ENCODE measurements around the gene ST6GALNAC4. TPM values are rescaled to one million over a fixed set of nuclear protein-coding genes. Genes with fewer than 3 reads are reported as not detected.
"Not testable (repeated sequence)": the region's sequence is repeated elsewhere in the genome, so short reads cannot be mapped to it uniquely, and the experiment has no call there.

ST6GALNAC4 gene
- polyA plus RNA-seq, 4 donors = 10.4 to 17.2 (median 13.7) TPM

DNA sequence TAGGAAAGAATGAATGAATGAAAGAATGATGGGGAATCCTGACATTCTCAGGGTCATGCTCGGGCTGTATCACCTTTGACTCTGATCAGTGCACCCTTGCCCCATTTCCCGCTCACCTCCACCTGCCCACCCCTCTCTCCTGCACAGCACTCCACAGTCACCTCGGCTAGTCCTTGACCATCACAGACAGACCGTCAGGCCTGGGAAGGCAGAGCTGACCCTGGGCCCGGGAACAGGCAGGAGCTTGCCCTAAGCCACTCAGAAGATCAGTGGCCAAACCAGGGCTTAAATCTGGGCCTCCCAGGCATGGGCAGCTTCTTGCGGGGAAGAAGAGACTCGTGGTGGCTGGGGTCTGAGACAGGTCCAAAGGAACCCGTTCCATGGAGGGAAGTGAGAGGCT is 21.0 kb downstream of the ST6GALNAC4 start:
- DNase-seq (ENCODE audit: low read depth in 4 of 4, low spot score in 2 of 4) = no peak

GRCh38 chr9:127893392-127893791 is 23.4 kb downstream of the ST6GALNAC4 start:
- DNase-seq (ENCODE audit: low read depth in 4 of 4, low spot score in 2 of 4) = no peak

GRCh38 chr9:127892831-127893230 is 24.0 kb downstream of the ST6GALNAC4 start:
- no peak for DNase-seq (ENCODE audit: low read depth in 4 of 4, low spot score in 2 of 4)

GRCh38 chr9:127890053-127890452 is 26.8 kb downstream of the ST6GALNAC4 start:
- no peak for DNase-seq (ENCODE audit: low read depth in 4 of 4, low spot score in 2 of 4)

- DNase-seq (ENCODE audit: low read depth in 4 of 4, low spot score in 2 of 4) = no peak
These were observed 29.0 kb downstream of the ST6GALNAC4 start for GRCh38 chr9:127887792-127888191.

DNA sequence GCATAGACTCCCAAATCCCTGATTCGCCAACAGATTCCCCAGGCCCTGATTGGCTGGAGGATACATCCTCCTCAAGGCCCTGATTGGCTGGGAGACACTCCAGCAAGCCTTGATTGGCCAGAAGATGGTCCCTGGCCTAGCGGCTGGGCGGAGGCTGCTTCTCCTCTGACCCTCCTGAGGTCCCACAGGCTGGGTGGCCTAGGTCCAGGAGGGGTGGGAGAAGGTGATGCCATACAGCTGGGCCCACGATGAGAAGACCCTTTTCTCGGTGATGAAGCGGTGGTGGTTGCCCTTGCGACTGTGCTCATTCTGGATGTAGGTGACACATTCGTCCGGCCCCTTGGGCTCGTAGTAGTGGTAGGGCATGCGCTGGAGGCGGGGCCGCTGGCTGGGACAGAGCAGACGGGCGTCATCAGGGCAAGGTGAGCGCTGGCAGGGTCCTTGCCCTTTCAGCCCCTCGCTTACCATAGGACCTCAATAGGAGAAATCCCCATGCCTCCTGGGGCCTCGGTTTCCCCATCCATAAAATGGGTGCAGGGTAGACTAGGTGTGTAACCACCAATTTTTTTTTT is 30.4 kb downstream of the ST6GALNAC4 start:
- DNase-seq (ENCODE audit: low read depth in 4 of 4, low spot score in 2 of 4) = no peak

DNA sequence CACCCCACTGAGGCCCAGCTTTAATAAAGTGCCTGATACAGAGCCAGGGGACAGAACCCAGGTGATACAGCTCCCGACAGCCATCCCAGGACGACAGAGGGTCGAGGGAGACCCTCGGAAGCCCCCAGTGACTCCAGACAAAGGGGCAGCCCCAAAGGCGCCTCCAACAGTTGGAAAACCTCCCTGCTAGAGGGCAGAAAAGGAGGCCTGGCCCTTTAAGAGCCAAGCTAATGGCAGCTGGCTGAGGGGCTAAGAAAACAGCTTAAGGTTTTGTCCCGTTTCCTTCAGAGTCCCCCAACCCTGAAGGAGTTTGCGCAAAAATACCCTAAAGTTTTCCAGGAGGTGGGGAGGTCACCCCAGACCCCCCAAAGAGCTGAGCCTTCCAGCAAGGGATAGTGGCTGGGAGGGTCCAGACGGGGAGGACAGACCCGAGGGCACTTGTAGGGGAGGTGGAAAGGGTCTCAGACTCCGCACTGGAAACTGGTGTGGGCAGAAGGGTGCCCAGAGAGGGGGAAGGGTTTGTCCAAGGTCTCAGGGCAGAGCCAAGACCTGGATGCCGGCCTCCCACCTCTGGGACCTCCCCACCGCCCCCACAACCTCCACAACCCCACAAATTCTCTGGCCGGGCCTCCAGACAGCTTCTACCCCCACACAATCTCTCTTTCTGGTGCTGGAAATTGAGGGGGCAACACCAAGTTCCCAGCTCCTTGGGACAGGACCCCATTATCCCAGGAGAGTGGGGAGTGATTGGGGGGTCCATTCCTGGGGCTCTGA is 31.1 kb downstream of the ST6GALNAC4 start:
- DNase-seq (ENCODE audit: low read depth in 4 of 4, low spot score in 2 of 4) = no peak

- DNase-seq (ENCODE audit: low read depth in 4 of 4, low spot score in 2 of 4) = no peak
These were observed 31.8 kb downstream of the ST6GALNAC4 start for GRCh38 chr9:127884976-127885490.

GRCh38 chr9:127884427-127884911 is 32.4 kb downstream of the ST6GALNAC4 start:
- DNase-seq (ENCODE audit: low read depth in 4 of 4, low spot score in 2 of 4) = no peak

DNA sequence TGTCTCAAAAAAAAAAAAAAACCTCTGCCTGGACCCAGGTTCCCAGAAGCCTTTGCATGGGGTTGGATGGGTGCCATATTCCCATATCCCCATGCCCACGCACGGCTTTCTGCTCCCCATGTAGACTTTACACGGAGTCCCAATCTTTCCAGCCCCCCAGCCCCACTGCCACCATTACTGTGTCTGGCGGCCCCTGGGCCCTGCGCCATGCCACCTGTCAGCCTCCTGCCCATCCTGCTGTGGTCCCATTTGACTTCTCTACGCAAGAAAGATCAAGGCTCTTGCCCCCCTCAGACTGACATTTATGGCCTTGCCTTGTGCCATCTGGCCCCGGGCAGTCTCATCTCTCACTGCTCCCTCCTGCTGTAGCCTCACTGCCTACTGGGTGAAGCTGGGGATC is 32.9 kb downstream of the ST6GALNAC4 start:
- no peak for DNase-seq (ENCODE audit: low read depth in 4 of 4, low spot score in 2 of 4)

DNA sequence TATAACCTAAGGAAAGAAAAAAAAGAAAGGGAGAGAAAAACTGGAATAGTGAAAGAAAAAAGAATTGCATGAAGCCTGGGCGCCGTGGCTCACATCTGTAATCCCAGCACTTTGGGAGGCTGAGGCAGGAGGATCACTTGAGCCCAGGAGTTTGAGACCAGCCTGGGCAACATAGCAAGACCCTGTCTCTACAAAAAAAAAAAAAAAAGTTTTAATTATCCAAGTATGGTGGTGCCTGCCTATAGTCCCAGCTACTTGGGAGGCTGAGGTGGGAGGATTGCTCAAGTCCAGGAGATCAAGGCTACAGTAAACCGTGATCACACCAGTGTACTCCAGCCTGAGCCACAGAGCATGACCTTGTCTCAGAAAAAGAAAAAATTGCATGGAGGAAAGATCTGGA is 35.1 kb downstream of the ST6GALNAC4 start:
- DNase-seq (ENCODE audit: low read depth in 4 of 4, low spot score in 2 of 4) = not testable (repeated sequence)

- DNase-seq (ENCODE audit: low read depth in 4 of 4, low spot score in 2 of 4) = no peak
These were observed 36.7 kb downstream of the ST6GALNAC4 start for GRCh38 chr9:127880143-127880542.

- no peak for DNase-seq (ENCODE audit: low read depth in 4 of 4, low spot score in 2 of 4)
These were observed 38.0 kb downstream of the ST6GALNAC4 start for GRCh38 chr9:127878652-127879390.

- DNase-seq (ENCODE audit: low read depth in 4 of 4, low spot score in 2 of 4) = no peak
These were observed 38.7 kb downstream of the ST6GALNAC4 start for GRCh38 chr9:127878001-127878651.

DNA sequence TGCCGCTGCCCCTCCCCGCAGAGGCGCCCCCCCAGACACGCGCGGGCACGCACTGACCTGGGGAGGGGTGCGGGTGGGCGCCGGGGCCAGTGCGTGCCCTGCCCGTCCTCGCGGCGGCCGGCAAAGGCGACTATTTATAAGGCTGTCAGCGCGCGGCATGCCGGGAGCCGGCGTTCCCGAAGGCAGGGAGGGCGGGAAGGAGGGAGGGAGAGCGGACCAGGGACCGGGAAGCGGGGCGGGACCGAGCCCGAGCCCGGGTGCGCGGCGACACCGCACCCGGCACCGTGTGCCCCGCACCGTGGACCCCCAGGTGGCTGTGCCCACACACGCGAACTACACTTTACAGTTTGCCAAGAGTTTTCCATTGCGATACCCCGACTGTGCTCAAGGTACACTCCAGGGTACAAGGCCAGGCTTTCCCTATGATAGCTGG is 39.3 kb downstream of the ST6GALNAC4 start, which contains the start of gene AK1:
Gene AK1, minus strand, starts transcription at position 110 of the 433 bp plus-strand sequence. CDS start 3,058 bp downstream, outside the sequence.
- no peak for DNase-seq (ENCODE audit: low read depth in 4 of 4, low spot score in 2 of 4)

GRCh38 chr9:127876764-127877562 is 39.9 kb downstream of the ST6GALNAC4 start:
- DNase-seq (ENCODE audit: low read depth in 4 of 4, low spot score in 2 of 4) = no peak

GRCh38 chr9:127876026-127876763 is 40.6 kb downstream of the ST6GALNAC4 start:
- no peak for DNase-seq (ENCODE audit: low read depth in 4 of 4, low spot score in 2 of 4)

DNA sequence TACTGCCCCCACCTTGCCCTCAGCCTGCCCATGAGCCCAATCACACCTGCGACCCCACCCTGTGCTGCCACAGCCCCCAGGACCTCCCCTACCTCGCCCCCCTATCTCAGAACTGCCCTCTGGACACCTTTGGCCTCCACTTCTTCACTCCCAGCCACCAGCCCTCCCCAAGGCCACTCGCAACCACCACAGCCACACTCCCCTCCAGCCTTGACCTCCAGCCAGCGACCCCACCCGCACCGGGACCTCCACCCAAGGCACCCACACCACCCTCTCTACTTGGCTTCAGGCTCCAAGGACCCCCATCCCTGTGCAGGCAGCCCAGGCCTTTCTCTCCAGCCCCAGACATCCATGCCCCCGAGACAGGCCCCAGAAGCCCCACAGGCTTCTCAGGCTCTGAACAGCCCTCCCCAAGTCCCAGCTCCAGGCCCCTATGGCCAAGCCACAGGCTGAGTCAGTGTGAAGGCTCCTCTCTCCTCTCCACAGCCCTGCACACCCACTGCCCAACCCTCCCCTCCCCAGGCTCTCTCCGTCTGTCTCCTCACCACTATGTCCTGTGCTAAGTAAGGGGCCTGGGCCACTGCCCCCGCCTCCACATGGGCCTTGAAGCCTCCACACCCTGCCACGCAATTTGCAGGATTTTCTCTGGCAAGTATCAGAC is 41.4 kb downstream of the ST6GALNAC4 start:
- DNase-seq (ENCODE audit: low read depth in 4 of 4, low spot score in 2 of 4) = no peak

Data from left renal cortex interstitium (tissue), 4 donors.